M059J (cell line): ENCODE data around the gene PDLIM5. TPM values are rescaled to one million over a fixed set of nuclear protein-coding genes. Genes with fewer than 3 reads are reported as not detected.
"Not testable (repeated sequence)": the region's sequence is repeated elsewhere in the genome, so short reads cannot be mapped to it uniquely, and the experiment has no call there.

Experiments used
- DNase-seq: peaks from one replicate; pipeline ENCODE4 v3.0.0-alpha.2; 2012; ENCODE audit warnings: low read depth
- total RNA-seq: library from RNA; depleted of rRNA; stranded (reverse); fragments of >200 nt; shearing (Covaris generic); gene quantifications from 2 replicates; pipeline ENCODE4 v1.2.3, GENCODE V29; 2014

PDLIM5 gene
- total RNA-seq, 1 experiment from 2014 or later, result 49.8 TPM

DNA sequence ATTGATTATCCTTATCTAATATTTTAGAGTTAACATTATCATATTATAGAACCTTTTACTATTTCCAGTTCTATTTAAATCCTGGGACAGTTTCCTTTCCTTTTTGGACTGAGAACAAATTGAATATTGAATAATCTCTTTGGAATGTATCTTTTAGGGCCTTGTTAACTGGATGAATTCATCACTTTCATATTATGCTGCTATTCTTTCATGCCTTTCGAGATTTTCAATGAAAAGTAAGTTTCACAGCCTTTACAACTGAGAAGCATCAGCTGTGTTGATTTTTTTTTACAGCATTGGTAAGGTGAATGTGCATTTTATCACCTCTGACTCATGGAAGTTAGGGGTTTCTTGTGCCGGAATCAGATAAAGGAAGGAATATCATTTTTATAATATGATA is 39.6 kb downstream of the PDLIM5 start:
- DNase-seq, result peak; percentile 61

DNA sequence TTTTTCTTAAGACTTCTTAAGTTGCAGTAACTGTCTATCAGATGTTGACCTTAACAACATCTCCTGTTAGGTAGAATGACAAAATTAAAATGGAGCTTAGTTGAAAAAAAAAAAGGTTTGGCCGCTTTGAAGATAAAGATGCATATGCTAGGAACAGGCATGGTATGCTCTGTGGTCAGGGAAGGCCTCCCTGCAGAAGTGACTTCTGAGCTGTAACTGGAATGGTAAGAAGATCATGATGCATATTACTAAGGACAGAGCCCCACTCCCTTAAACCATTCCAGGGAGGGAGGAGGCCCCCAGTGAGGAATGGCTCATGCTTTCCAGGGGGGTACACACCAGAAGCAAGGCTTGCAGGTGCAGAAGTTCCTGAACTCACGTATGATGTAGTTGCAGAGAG is 43.7 kb downstream of the PDLIM5 start:
- DNase-seq, result no peak

DNA sequence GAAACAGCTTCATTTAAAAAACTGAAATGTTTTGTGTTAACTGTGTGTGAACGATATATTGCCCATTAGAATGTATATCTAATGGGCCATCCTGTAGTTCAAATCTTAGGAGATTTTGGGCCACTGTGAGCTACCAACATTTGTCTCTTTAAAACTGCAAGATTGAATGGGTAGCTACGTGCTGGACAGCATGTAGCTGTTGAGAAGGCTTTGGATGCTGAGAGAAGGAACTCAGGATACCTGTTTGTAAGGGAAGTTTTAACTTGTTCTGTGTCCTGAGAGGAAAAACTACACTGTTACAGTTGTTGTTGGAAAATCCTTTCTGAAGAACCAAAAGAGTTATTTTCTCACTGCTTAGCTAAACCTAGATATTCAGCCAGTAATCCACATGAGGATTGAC is 45.9 kb downstream of the PDLIM5 start:
- no peak for DNase-seq

DNA sequence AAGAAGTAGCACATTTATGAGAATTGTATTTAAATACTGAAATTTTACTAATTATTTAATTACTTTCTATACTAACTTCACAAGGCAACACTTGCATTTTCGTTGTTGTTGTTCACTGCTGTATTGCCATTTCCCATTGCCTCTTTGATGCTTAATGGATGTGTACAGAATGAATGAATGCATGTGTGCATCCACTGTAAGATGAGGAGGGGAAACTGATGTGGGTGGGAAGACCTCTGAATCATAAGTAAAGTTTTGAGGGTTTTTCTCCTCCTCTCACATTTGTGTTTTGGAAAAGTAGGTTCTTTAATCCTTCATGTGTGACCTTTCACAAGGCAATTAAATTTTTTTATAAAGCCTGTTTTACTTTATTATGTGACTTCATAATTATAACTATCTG is 46.8 kb downstream of the PDLIM5 start:
- DNase-seq, result no peak

DNA sequence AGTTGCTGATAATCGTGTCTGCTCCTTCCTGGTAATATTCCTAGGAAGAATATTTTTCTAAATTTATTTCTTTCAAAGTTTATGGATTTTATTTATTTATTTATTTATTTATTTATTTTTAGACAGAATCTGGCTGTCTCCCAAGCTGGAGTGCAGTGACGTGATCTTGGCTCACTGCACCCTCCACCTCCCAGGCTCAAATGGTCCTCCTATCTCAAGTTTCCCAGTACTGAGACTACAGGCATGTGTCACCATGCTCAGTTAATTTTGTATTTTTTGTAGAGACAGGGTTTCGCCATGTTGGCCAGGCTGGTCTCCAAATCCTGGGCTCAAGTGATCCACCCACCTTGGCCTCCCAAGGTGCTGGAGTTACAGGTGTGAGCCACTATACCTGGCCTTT is 48.9 kb downstream of the PDLIM5 start:
- no peak for DNase-seq

DNA sequence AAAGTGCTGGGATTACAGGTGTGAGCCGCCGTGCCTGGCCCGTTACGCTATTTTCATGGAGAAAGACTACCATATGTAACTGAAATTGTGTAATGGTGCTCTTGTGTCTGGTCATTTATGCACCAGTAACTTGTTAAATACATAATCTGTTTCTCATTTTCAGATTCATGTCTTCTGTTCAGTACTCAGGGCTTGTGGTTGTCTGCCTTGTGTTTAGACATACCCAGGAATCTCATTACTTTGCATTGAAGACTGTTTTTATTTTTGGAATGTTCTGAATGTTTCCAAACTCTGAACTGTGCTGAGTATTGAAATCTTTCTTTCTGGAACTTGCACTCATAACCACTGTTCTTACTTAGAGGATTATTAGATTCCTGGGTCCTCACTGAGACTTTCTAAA is 52.8 kb downstream of the PDLIM5 start:
- no peak for DNase-seq

DNA sequence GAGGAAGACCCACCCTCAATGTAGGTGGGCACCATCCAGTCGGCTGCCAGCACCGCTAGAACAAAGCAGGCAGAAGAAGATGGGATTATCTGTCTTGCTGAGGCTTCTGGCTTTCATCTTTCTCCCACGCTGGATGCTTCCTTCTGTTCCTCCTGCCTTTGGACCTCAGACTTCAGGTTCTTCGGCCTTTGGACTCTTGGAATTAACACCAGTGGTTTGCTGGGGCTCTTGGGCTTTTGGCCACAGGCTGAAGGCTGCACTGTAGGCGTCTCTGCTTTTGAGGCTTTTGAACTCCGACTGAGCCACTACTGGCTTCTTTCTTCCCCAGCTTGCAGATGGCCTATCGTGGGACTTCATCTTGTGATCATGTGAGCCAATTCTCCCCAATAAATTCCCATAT is 55.1 kb downstream of the PDLIM5 start:
- DNase-seq, result no peak

DNA sequence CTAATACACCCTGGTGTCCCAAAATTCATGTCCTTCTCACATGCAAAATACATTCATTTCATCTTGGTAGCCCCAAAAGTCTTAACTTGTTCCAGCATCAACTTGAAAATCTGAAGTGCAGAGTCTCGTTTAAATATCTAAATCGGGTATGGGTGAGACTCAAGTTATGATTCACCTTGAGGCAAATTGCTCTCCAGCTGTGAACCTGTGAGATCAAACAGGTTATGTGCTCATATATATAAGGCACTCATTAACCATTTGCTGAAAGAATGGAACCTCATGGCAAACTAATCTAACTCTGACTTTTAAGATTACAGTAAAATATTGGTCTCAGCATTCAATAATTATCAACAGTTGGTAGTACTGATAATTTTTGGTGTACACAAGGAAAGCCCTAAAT is 55.5 kb downstream of the PDLIM5 start:
- no peak for DNase-seq

DNA sequence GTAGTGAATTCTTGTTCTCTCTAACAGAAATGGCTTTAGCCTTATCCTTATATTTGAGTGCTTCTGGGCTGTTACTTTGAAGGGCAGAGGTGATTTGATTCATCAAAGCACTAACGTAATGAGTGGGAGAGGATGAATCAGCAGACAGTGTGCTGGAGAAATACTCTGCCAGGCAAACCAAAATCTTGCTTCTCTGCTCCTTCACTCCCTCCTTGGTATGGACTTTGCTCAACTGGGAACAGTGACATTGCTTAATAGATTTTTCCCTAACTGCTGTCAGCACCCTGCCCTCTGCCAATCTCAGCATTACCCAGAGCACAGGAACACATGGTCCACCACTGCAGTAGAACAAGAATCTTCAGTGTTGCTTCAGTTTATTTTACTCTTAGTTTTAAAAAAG is 56.0 kb downstream of the PDLIM5 start:
- peak; percentile 86 for DNase-seq

DNA sequence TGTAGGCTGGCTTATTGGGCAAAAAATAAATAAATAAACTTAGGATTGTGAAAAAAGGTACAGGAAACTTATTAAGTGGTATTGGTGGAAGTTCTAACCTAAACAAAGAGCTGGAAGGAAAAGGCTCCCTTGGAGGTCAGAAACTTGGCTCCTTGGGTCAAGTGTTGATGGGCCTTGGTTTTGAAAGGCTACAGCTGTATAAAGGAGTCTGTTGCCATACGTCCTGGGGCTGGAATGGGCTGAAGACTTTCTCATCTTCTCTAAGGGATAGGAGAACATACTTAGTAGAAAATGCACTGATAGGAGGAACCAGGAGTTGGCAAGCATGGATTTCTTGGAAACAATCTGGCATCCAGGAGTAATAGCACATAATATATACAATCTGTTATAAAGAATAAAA is 56.6 kb downstream of the PDLIM5 start:
- no peak for DNase-seq

DNA sequence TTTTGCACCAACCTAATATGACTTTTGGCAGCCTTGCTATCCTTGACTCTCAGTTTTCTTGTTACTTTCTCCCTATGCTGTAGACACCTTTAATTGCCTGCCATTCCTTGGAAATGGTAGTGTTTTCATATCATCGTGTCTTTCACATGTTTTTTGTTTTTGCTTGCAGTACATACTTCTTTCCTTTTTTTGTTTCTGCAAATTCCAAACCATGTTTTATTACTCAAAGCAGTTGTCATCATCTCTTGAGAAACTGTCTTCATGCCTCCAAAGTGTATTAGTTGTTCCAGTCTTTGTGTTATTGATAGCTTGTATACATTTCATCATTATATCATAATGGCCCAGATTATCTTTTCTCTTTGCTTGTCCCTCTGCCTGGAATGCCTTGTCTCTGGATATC is 57.1 kb downstream of the PDLIM5 start:
- DNase-seq, result no peak

DNA sequence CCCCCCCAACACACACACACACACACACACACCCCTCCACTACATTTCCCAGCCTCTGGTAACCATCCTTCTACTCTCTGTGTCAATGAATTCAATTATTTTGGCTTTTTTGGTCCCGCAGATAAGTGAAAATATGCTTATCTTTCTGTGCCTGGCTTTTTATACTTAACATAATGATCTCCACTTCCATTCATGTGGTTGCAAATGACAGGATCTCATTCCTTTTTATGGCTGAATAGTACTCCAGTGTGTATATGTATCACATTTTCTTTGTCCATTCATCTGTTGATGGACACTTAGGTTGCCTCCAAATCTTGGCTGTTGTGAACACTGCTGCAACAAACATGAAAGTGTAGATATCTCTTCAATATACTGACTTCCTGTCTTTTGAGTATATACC is 59.8 kb downstream of the PDLIM5 start:
- no peak for DNase-seq

DNA sequence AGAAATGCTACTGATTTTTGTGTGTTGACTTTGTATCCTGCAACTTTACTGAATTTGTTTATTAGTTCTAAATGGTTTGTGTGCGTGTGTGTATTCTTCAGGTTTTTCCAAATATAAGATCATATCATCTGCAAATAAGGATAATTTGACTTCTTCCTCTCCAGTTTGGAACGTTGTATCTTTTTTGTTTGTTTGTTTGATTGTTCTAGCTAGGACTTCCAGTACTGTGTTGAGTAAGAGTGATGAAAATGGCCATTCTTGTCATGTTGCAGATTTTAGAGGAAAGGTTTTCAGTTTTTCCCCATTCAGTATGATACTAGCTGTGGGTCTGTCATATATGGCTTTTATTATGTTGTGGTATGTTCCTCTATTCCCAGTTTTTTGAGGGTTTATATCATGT is 61.8 kb downstream of the PDLIM5 start:
- not testable (repeated sequence) for DNase-seq

DNA sequence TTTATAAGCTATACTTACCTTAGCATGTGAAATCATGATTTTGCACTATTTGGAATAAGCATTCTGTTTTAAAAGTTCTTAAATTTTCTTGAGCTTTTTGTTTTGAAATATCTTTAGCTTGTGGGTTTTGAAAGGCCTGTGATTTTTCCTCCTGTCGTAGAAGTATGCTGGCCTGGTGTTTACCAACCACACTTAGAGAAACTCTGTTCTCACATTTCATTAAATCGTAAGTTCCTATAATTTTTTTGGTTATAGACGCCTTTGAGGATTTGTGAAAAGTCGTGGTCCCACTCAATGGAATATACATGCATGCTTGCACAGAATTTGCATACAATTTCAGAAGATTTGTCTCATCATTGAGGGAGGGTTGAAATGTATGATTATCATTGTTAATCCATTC is 63.6 kb downstream of the PDLIM5 start:
- DNase-seq, result peak; percentile 31

DNA sequence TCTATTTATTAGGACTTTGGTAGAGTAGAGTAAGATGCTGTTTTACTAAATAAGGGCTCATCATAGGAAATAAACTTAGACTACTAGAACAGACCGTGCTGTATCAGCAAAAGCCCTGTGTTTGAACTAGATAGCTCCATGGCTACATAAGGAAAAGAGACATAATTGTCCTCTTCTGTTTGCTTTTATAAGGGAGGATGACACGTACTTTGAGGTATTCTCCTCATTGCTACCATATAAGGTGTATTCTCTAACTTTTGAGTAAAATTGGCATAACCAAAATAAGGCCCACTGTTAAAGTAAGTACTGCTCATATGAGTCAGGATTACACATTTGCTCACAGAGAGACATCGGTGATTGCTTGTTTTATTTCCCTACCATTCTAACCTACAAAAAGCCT is 64.3 kb downstream of the PDLIM5 start:
- peak; percentile 87 for DNase-seq

DNA sequence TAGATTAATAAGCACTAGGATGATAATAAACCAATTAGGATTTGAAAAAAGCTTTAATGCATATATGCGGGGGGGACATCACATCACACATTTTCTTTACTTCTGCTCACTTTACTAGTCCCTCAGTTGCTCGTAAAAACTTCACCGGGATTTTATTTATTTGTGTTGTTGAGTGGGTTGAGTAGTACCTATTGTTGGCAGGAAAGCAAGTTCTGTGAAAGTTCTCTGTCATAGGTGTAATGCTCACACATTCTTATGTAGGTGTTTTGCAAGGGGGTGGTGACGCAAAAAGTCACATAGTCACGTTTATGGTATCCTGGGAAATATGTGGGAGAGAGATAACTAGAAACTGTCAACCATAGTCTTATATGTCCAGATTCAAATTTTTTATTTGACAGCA is 65.3 kb downstream of the PDLIM5 start:
- DNase-seq, result peak; percentile 79

DNA sequence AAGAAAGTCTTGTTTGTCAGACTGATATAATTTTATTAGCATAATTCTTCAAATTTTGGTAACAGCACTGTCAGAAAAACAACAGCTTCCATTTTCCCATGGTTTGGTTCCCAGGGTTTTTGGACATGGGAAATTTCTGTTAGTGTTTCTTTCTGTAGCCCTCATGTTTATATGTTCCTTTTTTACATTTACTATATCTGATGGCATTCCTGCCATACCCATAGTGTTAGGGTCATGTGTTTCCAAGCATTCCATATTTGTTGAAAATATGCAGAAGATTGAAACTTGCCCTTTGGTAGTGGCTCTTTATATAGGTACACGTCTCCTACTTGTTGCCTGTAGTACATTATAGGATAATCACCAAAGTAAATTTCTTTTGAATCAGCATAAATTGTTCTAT is 65.8 kb downstream of the PDLIM5 start:
- no peak for DNase-seq

DNA sequence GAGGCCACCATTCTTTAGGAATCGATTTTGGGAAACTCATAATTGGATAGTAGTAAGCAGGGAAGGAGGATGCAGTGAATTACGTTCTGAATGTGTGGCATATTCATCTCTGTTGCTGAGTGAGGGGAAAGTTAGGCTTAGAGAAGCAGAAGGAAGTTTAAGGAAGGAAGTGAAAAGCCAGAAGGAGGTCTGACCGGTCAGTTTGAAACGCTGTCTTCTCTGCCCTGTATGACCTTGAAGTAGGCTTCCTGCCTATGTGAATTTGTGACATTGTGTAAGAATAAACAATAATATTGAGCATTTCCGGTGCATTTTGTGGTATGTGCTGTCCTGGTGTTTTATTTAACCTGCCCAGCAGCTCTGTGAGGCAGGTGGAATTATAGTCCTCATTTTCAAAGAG is 67.3 kb downstream of the PDLIM5 start:
- no peak for DNase-seq

DNA sequence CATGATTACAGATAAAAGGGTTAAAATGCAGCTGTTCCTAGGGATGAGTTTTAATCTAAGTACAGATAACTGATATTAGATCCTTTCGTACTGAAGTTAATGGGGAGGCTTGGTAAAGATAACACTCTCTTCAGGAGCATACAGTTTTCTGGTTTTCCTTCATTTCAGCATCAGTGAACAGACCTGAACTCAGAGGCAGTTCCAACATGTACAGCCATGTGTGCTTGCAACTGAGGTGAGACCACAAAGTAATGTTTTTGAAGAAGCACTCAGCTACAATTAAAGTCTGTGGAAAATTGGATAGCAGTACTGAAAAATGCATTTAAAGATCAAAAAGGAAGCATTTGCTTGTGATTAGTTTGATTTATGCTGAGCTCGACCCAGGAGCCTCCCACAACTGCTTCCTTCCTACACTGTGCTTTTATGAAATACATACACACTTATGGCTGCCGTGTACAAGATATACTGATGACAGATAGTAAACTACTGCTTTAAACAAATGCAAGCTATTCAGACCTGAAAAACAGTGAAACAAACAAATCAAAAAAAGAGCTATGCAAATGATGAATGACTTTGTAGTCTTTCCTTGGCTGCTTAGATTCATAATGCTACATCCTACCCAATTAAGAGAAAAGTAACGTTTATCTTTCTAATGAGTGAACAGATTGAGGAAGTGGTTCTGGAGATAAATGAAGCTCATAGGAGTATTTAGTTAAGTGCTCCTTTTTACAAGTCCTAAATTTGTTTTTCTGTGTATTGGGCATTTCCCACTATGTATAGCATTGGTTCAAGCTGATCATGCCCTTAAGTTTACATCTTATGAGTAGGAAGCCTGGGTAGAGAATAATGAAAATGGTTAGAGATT is 68.4 kb downstream of the PDLIM5 start:
- no peak for DNase-seq

DNA sequence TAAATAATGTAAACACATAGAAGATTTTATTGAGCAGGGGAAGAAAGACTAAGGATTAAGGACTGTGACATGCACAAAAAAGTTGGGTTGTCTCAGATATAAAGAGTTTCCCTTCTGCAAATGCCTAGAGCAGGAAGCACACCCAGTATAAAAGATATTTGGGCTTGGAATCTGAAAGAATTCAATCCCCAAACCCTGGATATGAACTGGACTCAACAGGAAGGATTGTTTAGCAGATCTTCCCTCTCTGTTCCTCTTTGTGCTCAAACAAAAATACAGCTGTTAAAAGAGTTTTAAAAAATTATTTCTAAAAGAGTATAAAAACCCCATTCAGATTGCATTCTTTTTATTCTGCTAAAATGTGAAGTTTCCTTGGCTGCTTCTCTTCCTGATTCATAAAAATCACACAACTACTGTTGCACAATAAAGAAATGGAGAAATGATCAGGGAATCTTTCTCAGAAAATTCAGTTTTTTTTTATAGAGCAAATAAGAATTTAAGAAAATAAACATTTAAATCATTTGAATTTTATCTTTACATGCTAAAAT is 71.4 kb downstream of the PDLIM5 start:
- no peak for DNase-seq

DNA sequence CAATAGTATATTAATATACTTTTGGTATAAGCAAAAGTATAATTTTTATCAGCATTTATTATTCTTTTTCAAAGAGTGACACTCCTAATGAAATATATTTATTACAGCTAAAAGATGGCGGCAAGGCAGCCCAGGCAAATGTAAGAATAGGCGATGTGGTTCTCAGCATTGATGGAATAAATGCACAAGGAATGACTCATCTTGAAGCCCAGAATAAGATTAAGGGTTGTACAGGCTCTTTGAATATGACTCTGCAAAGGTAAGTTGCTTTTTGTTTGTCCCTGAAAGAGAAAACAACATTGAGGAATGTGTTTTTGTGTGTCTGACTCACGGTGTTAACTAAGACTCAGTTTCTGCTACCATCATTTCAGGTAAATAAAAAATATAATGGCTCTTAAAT is 71.9 kb downstream of the PDLIM5 start:
- peak; percentile 81 for DNase-seq

DNA sequence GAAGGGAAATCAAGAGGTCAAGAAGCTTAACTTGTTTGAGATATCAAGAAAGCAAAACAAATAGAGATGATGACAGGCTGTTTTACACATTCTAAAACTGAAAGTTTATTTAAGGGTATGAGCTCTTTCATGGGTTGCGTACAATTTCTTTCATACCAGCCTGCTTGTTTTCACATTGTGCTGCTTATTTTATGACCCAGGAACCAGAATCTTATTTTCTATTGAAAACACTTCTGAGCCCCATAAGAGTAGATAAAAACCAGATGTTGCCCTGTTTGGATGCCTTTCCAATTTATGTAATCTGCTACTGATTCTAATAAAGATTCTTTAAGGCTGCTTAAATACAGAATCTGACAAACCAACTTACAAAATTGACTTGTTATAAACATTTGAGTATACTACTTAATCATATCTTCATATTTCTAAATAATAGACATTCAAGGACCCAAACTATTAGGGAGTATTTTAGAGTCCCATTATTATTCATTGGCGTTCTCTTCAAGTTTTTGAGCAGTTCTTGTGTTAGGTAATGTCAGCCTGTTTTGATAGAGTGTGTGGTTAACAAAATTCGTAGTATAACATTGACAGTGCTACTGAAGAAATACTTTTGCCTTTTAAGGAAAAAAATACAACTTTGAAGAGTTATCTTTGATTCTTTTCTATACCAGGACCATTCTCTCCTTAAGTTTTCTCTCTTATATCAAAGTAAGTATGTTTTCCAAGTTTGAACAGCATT is 74.4 kb downstream of the PDLIM5 start:
- DNase-seq, result no peak
